ENCODE measurements around the gene ARHGEF12. TPM values are rescaled to one million over a fixed set of nuclear protein-coding genes. Genes with fewer than 3 reads are reported as not detected.

The ARHGEF12 gene
- total RNA-seq, 2 experiments from 2014 or later, result 8.1 to 9.2 TPM

DNA sequence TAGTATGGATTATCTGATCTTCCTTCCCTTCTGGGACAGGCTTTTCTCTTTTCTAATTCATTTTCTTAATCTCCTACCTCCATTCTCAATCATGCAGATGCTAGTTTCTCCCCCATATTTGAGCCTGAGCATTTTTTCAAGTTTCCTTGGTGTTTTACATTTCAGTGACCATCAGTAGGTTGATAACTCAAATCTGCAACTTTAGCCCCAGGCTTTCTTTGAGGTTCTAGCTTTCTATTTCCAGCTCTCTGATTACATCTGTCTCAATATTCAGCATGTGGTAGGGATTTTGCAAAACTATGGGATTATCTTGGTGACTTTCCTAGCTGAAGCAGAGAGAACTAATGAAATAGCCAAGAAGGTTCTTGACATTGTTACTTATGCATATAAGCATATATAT lies 67.8 kb downstream of the ARHGEF12 start:
- Mint-ChIP-seq H3K27ac (no peak overlapping the region), H3K4me3 (no peak overlapping the region), H3K36me3 (ENCODE audit: low read depth) (no peaks in the 10 kb centered on the region), H3K9me3 (no peaks in the 10 kb centered on the region), H3K4me1 (no peaks in the 10 kb centered on the region), H3K27me3 (peaks cover 25% of the 10 kb centered on the region)
- DNase-seq, result no peak
- ChIA-PET POLR2A (no interaction called here), CTCF (interaction anchor here (0.6 kb wide), 1 partner anchor 37 kb away, joined by 3 read pairs; no protein-coding TSS in a partner anchor)

DNA sequence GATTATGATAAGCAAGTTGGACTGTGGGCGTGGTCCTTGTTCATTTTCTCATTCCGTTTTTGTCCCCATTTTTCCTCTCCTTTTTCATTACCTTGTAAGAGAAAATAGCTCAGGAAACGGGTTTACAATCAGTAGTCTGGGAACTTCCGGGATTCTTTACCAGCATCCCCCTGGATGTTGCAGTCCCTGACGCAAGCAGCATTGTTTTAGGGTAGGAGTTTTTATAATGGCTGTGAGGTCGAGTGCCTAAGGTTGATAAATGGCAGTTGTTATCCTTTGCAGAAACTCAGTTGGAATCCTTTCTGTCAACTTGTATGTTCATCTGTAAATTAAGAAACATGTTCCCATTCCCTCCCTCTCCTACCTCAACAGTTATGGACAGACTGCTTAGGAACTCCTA lies 68.3 kb downstream of the ARHGEF12 start:
- Mint-ChIP-seq H3K9me3 (no peaks in the 10 kb centered on the region), H3K4me3 (no peak overlapping the region), H3K36me3 (ENCODE audit: low read depth) (no peaks in the 10 kb centered on the region), H3K4me1 (no peaks in the 10 kb centered on the region), H3K27ac (no peak overlapping the region), H3K27me3 (peaks cover 25% of the 10 kb centered on the region)
- no peak for DNase-seq
- POLR2A ChIA-PET, result no interaction called here
- CTCF ChIA-PET, result no interaction called here

DNA sequence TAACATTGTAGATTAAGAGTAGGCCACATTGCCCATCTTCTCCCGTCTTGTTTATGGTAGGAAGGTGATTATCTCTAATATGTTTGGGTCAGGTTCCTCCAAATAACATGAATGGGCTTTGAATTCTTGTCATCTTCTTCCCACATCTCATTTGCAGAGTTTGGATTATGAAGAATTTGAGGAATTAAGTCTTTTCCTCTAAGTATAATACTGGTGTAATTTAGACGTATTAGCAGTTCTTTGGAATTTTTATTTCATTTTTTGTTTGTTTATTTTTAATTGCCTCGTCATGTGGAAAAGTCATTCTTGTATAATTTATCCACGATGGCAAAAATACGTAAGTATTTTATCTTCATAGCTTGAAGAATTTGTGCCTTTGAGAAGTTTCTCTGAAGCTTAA lies 73.4 kb downstream of the ARHGEF12 start:
- CTCF ChIA-PET, result no interaction called here
- DNase-seq, result no peak
- Mint-ChIP-seq H3K36me3 (ENCODE audit: low read depth) (no peaks in the 10 kb centered on the region), H3K27ac (no peak overlapping the region), H3K27me3 (peaks cover 5% of the 10 kb centered on the region), H3K9me3 (no peaks in the 10 kb centered on the region), H3K4me3 (no peak overlapping the region), H3K4me1 (no peaks in the 10 kb centered on the region)
- POLR2A ChIA-PET, result no interaction called here

DNA sequence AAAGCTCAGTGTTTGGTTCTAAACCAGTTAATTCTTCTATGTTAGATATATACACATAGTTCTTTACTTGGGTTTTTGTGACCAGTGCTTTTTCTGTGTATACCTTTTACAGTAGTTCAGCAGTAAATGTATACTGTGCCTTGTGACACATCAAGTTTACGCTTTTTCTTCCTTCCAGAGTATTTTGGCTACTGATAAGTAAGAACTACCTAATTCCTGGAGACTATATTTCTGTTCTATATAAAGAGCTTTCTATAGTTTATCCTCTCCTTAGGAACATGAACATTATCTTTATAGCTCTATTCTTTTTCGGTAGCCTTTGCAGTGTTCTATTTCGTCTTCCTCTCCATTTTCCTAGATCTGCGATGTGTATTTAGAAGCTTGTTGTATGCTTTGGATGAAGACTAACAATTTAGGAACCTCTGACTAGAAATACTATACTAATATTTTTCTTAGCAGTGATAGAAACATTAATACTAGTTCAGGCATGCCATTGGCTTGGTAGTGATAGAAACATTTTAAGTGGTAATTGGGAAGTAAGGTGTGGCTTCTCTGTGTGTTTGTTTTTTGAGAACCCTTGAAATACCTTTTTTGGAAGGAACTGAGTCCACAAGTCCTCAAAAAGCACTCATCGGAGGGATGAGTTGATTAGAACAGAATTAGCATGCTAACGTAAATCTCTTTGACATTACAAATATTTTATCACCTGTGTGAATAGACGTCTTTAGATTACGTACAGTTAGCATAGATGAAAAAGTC lies 74.6 kb downstream of the ARHGEF12 start:
- Mint-ChIP-seq H3K4me1 (no peaks in the 10 kb centered on the region), H3K27me3 (peaks cover 7% of the 10 kb centered on the region), H3K9me3 (no peaks in the 10 kb centered on the region), H3K4me3 (no peak overlapping the region), H3K36me3 (ENCODE audit: low read depth) (no peaks in the 10 kb centered on the region), H3K27ac (no peak overlapping the region)
- DNase-seq, result no peak
- CTCF ChIA-PET, result interaction anchor here (1.2 kb wide), 1 partner anchor 20 kb away, joined by 3 read pairs; no protein-coding TSS in a partner anchor
- POLR2A ChIA-PET, result no interaction called here

DNA sequence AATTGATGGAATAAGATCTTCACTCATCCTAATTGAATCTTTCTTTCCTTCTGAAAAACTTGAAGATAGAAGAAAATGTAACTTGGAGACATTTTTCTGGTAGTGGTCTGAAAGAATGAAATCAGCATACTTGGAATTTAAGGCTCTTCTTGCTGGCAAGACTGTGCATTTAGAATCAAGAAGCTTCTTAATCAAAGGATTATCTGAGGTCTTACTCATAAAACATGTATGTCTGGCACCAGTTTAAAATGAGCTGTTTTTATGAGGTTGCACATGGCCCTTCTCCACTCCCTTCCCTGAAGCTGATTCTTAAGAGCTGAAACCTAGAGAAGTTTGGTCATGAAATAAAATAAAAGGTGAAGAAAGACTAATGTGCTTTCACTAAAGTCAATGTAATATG lies 77.3 kb downstream of the ARHGEF12 start:
- ChIA-PET POLR2A (no interaction called here), CTCF (no interaction called here)
- H3K9me3 Mint-ChIP-seq, result no peaks in the 10 kb centered on the region
- peaks cover 9% of the 10 kb centered on the region for H3K27me3 Mint-ChIP-seq
- no peak overlapping the region for H3K27ac Mint-ChIP-seq
- H3K4me3 Mint-ChIP-seq, result no peak overlapping the region
- DNase-seq, result no peak
- H3K4me1 Mint-ChIP-seq, result no peaks in the 10 kb centered on the region
- H3K36me3 Mint-ChIP-seq (ENCODE audit: low read depth), result no peaks in the 10 kb centered on the region

DNA sequence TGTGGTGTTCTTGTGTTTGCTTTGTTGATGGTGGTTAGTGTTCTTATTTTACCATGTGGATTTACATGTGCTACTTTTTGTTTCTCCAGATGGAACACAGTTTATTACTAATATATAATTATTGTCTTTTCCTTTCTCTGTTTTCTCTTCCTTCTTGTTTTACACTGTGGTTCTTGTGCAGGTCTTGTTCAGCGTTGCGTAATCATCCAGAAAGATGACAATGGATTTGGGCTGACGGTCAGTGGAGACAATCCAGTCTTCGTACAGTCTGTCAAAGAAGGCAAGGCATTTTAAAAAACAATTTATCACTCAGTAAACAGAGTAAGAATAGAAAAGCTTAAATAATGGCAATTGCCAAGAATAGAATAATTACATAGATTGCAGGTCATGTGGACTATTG lies 84.4 kb downstream of the ARHGEF12 start:
- POLR2A ChIA-PET, result no interaction called here
- H3K27me3 Mint-ChIP-seq, result peaks cover 2% of the 10 kb centered on the region
- H3K27ac Mint-ChIP-seq, result no peak overlapping the region
- CTCF ChIA-PET, result no interaction called here
- no peaks in the 10 kb centered on the region for H3K9me3 Mint-ChIP-seq
- H3K4me3 Mint-ChIP-seq, result no peak overlapping the region
- no peak for DNase-seq
- no peaks in the 10 kb centered on the region for H3K36me3 Mint-ChIP-seq (ENCODE audit: low read depth)
- H3K4me1 Mint-ChIP-seq, result no peaks in the 10 kb centered on the region

DNA sequence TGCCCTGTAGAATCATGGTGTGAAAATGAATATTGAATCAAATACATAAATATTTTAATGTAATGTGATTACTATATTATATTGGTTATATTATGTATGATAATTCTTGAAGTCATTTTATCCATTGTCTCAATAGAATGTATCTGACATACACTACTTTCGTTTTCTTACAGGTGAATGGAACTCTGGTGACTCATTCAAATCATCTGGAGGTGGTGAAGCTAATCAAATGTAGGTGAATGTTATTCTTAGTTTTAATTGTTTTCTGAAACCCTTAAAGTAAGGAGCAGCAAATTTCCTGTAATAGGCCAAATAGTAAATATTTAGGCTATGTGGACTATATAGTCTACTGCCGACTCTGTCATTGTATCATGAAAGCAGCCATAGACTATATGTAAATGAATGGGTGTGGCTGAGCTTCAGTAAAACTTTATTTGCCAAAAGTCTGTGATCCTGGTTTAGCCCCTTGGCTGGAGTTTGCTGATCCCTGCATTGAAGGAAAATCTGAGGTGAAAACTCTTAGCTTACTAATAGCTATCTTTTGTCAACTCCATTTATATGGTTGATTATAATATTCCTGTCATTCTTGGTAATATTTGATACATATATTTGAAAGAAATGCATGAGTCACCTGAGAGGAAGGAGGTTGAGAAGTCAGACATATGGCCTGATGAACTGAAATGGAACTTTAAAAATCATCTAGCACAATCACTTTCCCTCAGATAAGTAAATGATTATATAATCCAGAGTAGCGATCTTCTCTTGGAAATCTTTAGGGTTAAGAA lies 88.2 kb downstream of the ARHGEF12 start:
- H3K4me3 Mint-ChIP-seq, result no peak overlapping the region
- no peak for DNase-seq
- H3K9me3 Mint-ChIP-seq, result no peaks in the 10 kb centered on the region
- no peaks in the 10 kb centered on the region for H3K4me1 Mint-ChIP-seq
- no peaks in the 10 kb centered on the region for H3K36me3 Mint-ChIP-seq (ENCODE audit: low read depth)
- ChIA-PET POLR2A (no interaction called here), CTCF (no interaction called here)
- H3K27ac Mint-ChIP-seq, result no peak overlapping the region
- no peaks in the 10 kb centered on the region for H3K27me3 Mint-ChIP-seq

DNA sequence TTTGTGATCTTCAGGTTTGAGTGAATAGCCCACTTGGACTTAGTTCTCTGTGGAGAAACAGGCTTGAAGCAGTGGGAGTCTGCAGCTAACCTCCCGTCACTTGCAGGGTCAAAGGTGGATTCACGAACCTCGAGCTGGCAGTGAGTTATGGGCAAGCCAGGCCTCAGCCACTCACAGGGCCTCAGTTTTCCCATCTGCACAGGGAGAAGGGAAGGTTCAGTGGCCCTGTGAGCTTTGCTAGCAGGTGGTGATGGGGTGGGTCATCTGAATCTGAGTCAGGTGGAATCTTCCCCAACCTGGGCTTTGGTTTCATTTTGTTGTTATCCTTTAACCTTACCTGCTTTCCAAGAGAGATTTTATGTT lies 88.7 kb downstream of the ARHGEF12 start:
- POLR2A ChIA-PET, result no interaction called here
- Mint-ChIP-seq H3K4me3 (no peak overlapping the region), H3K4me1 (no peaks in the 10 kb centered on the region), H3K9me3 (no peaks in the 10 kb centered on the region), H3K36me3 (ENCODE audit: low read depth) (no peaks in the 10 kb centered on the region), H3K27me3 (no peaks in the 10 kb centered on the region), H3K27ac (no peak overlapping the region)
- CTCF ChIA-PET, result no interaction called here
- DNase-seq, result no peak

DNA sequence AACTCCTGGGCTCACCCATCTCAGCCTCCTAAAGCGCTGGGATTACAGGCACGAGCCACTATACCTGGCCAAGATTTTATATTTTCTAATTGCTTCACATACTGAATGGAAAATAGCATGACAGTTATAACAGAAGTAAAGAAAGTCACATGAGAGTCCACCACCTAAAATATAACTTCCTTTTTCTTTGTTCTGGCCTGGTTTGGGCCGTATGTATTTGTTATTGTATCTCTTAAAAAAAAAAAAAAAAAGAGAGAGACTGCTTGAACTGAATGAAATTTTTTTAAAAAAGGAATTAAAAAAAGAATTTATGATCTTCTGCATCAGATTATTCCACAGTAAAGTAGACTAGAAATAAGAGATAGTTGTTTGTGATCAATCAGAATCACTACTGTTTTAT lies 89.3 kb downstream of the ARHGEF12 start:
- Mint-ChIP-seq H3K9me3 (no peaks in the 10 kb centered on the region), H3K4me3 (no peak overlapping the region), H3K4me1 (no peaks in the 10 kb centered on the region), H3K36me3 (ENCODE audit: low read depth) (no peaks in the 10 kb centered on the region), H3K27me3 (no peaks in the 10 kb centered on the region), H3K27ac (no peak overlapping the region)
- no peak for DNase-seq
- CTCF ChIA-PET, result no interaction called here
- POLR2A ChIA-PET, result no interaction called here

DNA sequence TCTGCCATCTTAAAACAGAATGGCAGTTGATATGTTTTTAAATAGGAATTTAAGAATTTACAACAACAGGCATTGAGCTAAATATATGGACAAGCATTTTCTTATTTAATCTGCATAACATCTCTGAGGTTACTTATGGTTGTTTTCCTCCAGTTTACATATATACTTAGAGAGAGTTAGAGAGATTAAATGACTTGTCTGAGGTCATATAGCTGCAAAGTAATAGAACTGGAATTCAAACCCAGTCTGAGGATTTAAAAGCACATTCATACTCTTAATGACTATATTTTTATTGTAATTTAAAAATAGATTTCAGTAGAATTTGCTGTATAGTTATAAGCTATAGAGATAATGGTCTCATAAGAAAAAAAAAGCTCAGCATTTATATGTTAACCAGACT lies 93.9 kb downstream of the ARHGEF12 start:
- H3K4me1 Mint-ChIP-seq, result peaks cover 13% of the 10 kb centered on the region
- no peak overlapping the region for H3K27ac Mint-ChIP-seq
- H3K36me3 Mint-ChIP-seq (ENCODE audit: low read depth), result no peaks in the 10 kb centered on the region
- DNase-seq, result no peak
- no peaks in the 10 kb centered on the region for H3K9me3 Mint-ChIP-seq
- H3K4me3 Mint-ChIP-seq, result no peak overlapping the region
- POLR2A ChIA-PET, result no interaction called here
- CTCF ChIA-PET, result no interaction called here
- no peaks in the 10 kb centered on the region for H3K27me3 Mint-ChIP-seq

DNA sequence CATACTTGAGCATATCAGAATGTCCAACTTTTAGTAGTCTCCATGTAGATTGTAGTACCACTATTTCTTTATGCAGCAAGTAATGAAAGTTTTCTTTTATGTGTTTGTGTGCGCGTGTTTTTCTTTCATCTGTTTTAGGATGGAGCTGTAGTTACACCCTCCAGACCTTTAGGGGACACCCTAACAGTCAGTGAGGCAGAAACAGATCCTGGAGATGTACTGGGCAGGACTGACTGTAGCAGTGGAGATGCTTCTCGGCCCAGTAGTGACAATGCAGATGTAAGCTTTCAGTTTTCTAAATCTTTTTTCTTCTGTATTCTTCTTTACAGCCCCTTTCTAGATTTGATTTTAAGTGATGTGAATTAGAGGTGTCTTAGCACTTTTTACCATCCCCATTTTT lies 95.4 kb downstream of the ARHGEF12 start:
- H3K9me3 Mint-ChIP-seq, result no peaks in the 10 kb centered on the region
- H3K27ac Mint-ChIP-seq, result no peak overlapping the region
- H3K36me3 Mint-ChIP-seq (ENCODE audit: low read depth), result no peaks in the 10 kb centered on the region
- no peaks in the 10 kb centered on the region for H3K27me3 Mint-ChIP-seq
- DNase-seq, result no peak
- H3K4me1 Mint-ChIP-seq, result peaks cover 13% of the 10 kb centered on the region
- POLR2A ChIA-PET, result no interaction called here
- no peak overlapping the region for H3K4me3 Mint-ChIP-seq
- CTCF ChIA-PET, result no interaction called here

DNA sequence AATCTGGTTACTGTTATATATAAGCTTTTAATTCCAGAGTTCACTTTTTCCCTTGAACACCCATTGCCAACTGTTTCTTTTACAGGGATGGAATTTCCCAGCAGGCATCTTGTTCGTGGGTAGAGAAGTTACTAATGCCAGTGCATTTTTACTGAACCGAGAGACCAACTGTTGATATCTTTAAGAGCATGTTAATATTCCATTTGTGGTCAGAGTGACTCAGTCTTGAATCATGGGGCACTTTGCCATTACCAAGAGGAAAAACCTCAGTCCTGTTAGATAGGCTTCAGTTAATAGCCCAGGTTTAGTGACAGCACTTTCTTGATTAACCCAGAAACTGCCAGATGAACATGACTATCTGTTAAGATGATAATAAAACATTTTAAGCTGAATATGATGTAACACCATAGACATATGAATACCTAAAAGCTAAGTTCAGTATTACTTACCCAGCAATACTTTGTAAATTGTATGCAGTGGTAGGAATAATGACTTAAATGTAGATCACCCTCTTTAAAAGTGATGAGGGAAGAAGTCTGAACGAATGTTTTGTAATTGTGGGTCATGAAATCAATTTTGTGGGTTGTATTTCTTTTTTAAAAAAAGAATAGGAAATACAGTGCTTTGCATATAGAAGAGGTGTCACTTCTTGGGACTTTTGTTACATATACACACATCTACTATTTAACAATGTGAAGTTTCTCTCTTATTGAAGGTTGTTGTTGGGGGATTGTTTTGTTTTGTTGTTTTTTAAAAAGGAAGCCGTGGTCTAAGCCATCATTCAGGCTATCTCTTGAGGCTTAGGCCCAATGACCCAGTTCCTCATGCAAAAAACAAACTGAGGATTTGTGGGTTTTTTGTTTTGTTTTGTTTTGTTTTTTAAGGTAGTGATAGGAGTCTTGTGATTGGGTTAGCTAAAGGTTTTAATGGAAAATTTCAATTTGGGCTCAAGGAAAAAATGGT lies 96.1 kb downstream of the ARHGEF12 start:
- no peak for DNase-seq
- CTCF ChIA-PET, result no interaction called here
- no peaks in the 10 kb centered on the region for H3K9me3 Mint-ChIP-seq
- peaks cover 13% of the 10 kb centered on the region for H3K4me1 Mint-ChIP-seq
- H3K36me3 Mint-ChIP-seq (ENCODE audit: low read depth), result no peaks in the 10 kb centered on the region
- POLR2A ChIA-PET, result no interaction called here
- H3K4me3 Mint-ChIP-seq, result no peak overlapping the region
- H3K27ac Mint-ChIP-seq, result no peak overlapping the region
- H3K27me3 Mint-ChIP-seq, result no peaks in the 10 kb centered on the region

DNA sequence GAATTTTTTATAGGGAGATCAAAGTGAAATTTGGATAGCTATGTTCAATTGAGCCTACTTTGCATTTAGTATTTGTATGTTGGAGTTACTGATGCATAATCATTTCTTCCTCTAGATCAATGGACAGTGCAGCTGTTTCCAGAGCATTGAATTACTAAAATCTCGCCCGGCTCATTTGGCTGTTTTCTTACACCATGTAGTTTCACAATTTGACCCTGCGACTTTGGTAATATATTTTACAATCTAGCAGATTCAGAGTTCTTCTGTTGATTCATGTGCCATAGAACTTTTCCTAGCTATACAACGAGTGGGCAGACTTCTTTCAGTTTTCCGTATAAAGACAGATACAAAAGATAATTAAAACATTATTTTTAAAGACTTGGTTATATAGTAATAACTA lies 105.4 kb downstream of the ARHGEF12 start:
- Mint-ChIP-seq H3K27me3 (peaks cover 2% of the 10 kb centered on the region), H3K27ac (no peak overlapping the region), H3K9me3 (no peaks in the 10 kb centered on the region), H3K4me3 (no peak overlapping the region), H3K4me1 (no peaks in the 10 kb centered on the region), H3K36me3 (ENCODE audit: low read depth) (no peaks in the 10 kb centered on the region)
- CTCF ChIA-PET, result interaction anchor here (0.6 to 0.7 kb wide), 2 partner anchors 49 to 1559 kb away, joined by 3 read pairs; no protein-coding TSS in a partner anchor
- POLR2A ChIA-PET, result no interaction called here
- DNase-seq, result no peak

Measured in activated CD4-positive, alpha-beta T cell treated with anti-CD3 and anti-CD28 coated beads, Interleukin-2, amount 10 ng/mL, durations not matched to agents 7 days and 5 days (primary cell).